Aorta (tissue), 5 donors: ENCODE data around the gene R3HDM4. TPM values are rescaled to one million over a fixed set of nuclear protein-coding genes. Genes with fewer than 3 reads are reported as not detected.
"Not testable (repeated sequence)": the region's sequence is repeated elsewhere in the genome, so short reads cannot be mapped to it uniquely, and the experiment has no call there.

Source experiments
- ATAC-seq: fragments of 200-7000 bp; cut with Tn5 transposase; one replicate; pipeline ENCODE4 v1.9.1; 2022; ENCODE audit warnings: moderate library complexity; ENCODE audit not compliant: low FRiP score
- DNase-seq, 2 donors: peaks; one replicate each; pipeline ENCODE4 v3.0.0-alpha.2; 2020
- H3K27ac ChIP-seq, 2 donors: one replicate each; pipeline ENCODE4 v1.5.1; 2013; ENCODE audit warnings: low read length in 2 of 2, mild to moderate bottlenecking in 2 of 2, moderate library complexity in 2 of 2, control low read depth in 1 of 2, inconsistent platforms in 1 of 2, low read depth in 1 of 2
- H3K27me3 ChIP-seq, 2 donors: one replicate each; pipeline ENCODE4 v1.6.1; 2013; ENCODE audit warnings: control low read depth in 1 of 2, low read length in 1 of 2, mild to moderate bottlenecking in 1 of 2, moderate library complexity in 1 of 2; ENCODE audit not compliant: insufficient read depth in 2 of 2, control insufficient read depth in 1 of 2
- H3K36me3 ChIP-seq, 2 donors: one replicate each; pipeline ENCODE4 v1.6.1; 2013; ENCODE audit warnings: control low read depth in 1 of 2, low read length in 1 of 2, mild to moderate bottlenecking in 1 of 2; ENCODE audit not compliant: insufficient read depth in 2 of 2, control insufficient read depth in 1 of 2
- H3K4me1 ChIP-seq, 2 donors: one replicate each; pipeline ENCODE4 v1.6.1; 2013; ENCODE audit warnings: low read length in 2 of 2, control low read depth in 1 of 2, mild to moderate bottlenecking in 1 of 2, moderate library complexity in 1 of 2; ENCODE audit not compliant: insufficient read depth in 2 of 2, control insufficient read depth in 1 of 2
- H3K4me3 ChIP-seq, 2 donors: one replicate each; pipeline ENCODE4 v1.5.1; 2013; ENCODE audit warnings: low read length in 2 of 2, control low read depth in 1 of 2, mild to moderate bottlenecking in 1 of 2
- H3K9me3 ChIP-seq: one replicate; pipeline ENCODE4 v1.6.1; 2013; ENCODE audit warnings: mild to moderate bottlenecking, low read length; ENCODE audit not compliant: control insufficient read depth
- WGBS, 2 donors: extraction: QIAGEN DNeasy Blood & Tissue Kit; methylation state at CpG; one replicate each; pipeline ENCODE4 v1.1.7; 2013; 5-methylcytosine and 5-hydroxymethylcytosine counted together
- intact Hi-C, 2 donors: fragments of 100-400 bp; cut with DNase I; formaldehyde crosslinking; loops; one replicate each; pipeline versions ENCODE4 v1.14.2 to v1.15.0; 2022
- polyA plus RNA-seq, 2 donors: library from polyadenylated mRNA; stranded (reverse); fragments of 200-250 nt; gene quantifications; one replicate each; pipeline ENCODE4 v1.2.3, GENCODE V29; 2013
- total RNA-seq, 2 donors: library from RNA; stranded (reverse); fragmentation: NEBNext Ultra II Directional; extraction: Animal tissue kit (Norgen Biotek cat#: 25700); gene quantifications; one replicate each; pipeline ENCODE4 v1.2.1, GENCODE V29; 2021
- donor health status: healthy with polysubstance abuse.
- donor health status: Bipolar disorder and iron deficiency.
- donor health status: DM: no; HTN: no; CAD: no.
- donor health status: DM: no; HTN: no; CAD: no.
- donor health status: DM: yes; HTN: yes; CAD: no.

R3HDM4 gene
- total and polyA plus RNA-seq, 4 donors: 19.7 to 43.8 (median 38.9) TPM

DNA sequence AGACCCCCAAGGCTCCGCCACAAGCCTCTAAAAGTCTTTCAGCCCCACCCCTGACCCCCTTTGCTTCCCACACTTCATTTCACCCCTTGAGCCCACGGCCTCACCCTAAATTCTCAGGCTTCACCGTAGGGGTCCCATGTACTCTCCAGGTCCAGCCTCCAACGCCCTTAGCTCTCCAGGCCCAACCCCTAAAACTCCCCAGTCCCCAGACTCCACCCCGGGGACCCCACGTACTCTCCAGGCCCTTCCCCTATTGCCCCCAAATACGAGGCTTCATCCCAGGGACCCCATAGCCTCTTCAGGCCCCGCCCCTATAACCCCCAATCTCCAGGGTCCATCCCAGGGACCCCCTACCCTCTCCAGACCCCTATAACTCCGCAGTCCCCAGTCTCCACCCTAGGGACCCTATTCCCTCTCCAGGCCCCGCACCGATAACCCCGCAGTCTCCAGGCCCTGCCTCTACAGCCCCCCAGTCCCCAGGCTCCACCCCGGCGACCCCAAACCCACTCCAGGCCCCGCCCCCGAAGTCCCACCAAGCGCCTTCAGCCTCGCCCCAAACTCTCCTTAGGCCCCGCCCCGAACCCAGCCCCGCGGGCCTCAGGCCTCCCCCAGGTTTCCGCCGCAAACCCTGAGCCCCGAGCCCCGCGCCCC lies 20.7 kb downstream of the R3HDM4 start:
- ATAC-seq: no peak
- intact Hi-C loops: loop anchor here in 1 of 2 donors (10.0 kb wide), 1 partner anchor 202 kb away; the partner anchor contains the start of gene POLR2E
- Histone ChIP-seq H3K4me3 (peak overlapping the region; percentile 67 to 93), H3K9me3 (no peaks in the 10 kb centered on the region), H3K27ac (no peak overlapping the region), H3K36me3 (peaks cover 0 to 4% of the 10 kb centered on the region in 2 donors), H3K4me1 (no peaks in the 10 kb centered on the region), H3K27me3 (no peaks in the 10 kb centered on the region)
- 4 to 5% methylated on average over 21 to 27 of the region's 27 CpGs for WGBS, 2 donors
- DNase-seq: no peak

DNA sequence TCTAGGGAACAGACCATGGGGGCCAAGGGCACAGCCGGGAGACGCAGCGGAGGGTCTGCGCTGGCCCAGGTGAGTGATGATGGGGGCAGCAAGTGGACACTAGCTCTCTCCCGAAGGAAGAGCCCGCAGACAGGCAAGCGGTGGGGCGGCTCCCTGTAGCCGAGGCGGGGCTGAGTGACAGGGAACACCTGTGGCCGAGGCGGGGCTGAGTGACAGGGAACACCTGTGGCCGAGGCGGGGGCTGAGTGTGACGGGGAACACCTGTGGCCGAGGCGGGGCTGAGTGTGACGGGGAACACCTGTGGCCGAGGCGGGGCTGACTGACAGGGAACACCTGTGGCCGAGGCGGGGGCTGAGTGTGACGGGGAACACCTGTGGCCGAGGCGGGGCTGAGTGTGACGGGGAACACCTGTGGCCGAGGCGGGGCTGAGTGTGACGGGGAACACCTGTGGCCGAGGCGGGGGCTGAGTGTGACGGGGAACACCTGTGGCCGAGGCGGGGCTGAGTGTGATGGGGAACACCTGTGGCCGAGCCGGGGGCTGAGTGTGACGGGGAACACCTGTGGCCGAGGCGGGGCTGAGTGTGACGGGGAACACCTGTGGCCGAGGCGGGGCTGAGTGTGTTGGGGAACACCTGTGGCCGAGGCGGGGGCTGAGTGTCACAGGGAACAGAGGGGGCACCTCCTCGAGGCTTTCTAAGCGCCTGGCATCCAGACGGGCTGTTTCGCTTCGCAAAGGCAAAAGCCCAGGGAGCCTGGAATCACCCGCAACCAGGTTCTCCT lies 21.4 kb downstream of the R3HDM4 start:
- H3K27me3 ChIP-seq, H3K4me1 ChIP-seq, DNase-seq, ATAC-seq, H3K36me3 ChIP-seq, H3K27ac ChIP-seq, H3K9me3 ChIP-seq: not testable (repeated sequence)
- intact Hi-C loops: loop anchor here in 1 of 2 donors (10.0 kb wide), 1 partner anchor 203 kb away; the partner anchor contains the start of gene POLR2E
- WGBS, 2 donors: 82 to 85% methylated on average over 33 to 50 of the region's 50 CpGs
- peak overlapping the region in 1 of 2 donors; percentile 93 for H3K4me3 ChIP-seq

DNA sequence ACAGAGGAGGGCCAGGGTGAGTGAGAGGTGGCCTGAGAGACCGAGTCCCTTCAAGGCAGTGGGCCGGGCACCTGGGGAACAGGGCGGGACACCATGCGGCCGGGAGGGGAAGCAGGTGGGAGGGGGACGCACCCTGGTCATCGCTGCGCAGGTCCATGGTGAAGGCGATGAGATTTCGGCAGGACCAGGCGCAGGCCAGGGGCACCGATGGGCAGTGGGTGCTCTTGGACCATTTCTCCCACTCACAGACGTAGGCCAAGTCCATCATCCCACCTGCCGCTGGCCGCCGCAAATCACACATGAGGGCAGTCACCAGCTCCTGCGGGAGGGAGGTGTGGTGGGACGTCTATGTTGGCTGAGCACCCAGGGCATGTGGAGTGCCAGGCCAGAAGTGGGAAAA lies 22.2 kb downstream of the R3HDM4 start:
- 86 to 87% methylated on average over 18 of the region's 18 CpGs for WGBS, 2 donors
- Histone ChIP-seq H3K27ac (no peak overlapping the region), H3K4me3 (no peak overlapping the region), H3K9me3 (no peaks in the 10 kb centered on the region), H3K27me3 (no peaks in the 10 kb centered on the region), H3K36me3 (peaks cover 0 to 4% of the 10 kb centered on the region in 2 donors), H3K4me1 (no peaks in the 10 kb centered on the region)
- DNase-seq: no peak
- intact Hi-C loops: loop anchor here in 1 of 2 donors (10.0 kb wide), 1 partner anchor 204 kb away; the partner anchor contains the start of gene POLR2E
- ATAC-seq: no peak

DNA sequence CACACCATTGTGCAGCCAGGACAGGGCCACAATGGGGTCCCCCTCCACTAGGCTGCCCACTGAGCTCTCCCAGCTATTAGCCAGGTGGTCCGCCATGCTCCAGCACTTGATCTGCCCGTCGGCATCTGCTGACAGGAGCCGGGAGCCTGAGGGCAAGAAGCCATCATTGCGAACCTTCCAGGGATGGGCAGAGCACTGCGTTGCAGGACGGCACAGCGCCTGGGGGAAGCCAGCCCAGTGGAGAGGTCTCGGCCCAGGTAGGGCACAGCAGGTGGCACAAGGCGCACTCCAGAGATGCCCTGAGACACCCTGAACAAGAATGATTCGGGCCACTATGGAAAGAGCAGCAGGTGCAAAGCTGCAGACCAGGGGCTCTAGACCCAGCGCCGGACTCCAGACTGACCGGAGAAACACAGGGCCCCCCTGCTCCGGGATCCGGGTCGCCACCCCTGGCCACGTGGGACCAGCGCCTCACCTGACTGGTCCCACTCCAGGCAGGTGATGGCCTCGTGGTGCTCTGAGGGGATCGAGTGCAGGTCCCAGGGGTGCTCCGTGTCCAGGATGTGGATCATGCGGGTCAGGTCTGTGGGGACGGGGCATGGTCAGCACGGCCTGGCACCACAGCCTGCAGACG lies 23.2 kb downstream of the R3HDM4 start:
- H3K4me3 ChIP-seq: no peak overlapping the region
- H3K27ac ChIP-seq: no peak overlapping the region
- no peak for ATAC-seq
- H3K27me3 ChIP-seq: no peaks in the 10 kb centered on the region
- H3K36me3 ChIP-seq: peaks cover 0 to 4% of the 10 kb centered on the region in 2 donors
- intact Hi-C loops: loop anchor here in 1 of 2 donors (10.0 kb wide), 1 partner anchor 205 kb away; the partner anchor contains the start of gene POLR2E
- H3K9me3 ChIP-seq: no peaks in the 10 kb centered on the region
- DNase-seq: no peak
- 90 to 91% methylated on average over 26 of the region's 26 CpGs for WGBS, 2 donors
- no peaks in the 10 kb centered on the region for H3K4me1 ChIP-seq

DNA sequence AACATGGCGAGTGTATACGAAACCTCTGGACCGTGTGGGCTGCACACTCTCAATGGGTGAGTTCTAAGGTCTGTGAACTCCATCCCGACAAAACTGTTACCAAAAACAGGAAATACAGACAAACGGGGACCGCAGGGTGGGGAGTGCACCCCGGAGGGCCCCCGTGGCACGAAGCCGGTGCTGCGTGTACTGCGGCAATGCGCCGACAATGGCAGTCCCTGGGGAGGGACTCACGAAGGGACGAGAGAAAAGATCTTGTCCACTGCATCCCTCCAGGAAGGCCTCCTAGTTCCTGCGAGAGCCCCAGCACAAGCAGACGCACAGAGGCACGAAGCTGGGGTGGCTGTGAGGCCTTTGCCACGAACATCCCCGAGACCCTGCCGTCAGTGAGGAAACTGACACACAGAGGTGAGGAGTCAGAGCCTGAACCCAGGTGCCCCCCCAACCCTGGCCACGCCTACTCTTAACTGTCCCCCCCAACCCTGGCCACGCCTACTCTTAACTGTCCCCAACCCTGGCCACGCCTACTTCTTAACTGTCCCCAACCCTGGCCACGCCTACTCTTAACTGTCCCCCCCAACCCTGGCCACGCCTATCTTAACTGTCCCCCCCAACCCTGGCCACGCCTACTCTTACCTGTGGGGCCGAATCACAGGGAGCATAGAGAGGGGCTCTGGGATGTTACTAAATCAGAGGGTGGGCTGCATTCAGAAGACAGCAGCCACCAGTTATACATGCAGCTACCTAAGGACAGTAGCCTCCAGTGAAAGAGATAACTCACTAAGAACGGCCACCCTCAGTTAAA lies 24.2 kb downstream of the R3HDM4 start:
- H3K4me1 ChIP-seq: no peaks in the 10 kb centered on the region
- intact Hi-C loops: no loop called here
- H3K9me3 ChIP-seq: no peaks in the 10 kb centered on the region
- no peaks in the 10 kb centered on the region for H3K27me3 ChIP-seq
- no peak overlapping the region for H3K27ac ChIP-seq
- WGBS, 2 donors: 90 to 91% methylated on average over 30 of the region's 30 CpGs
- DNase-seq (no peak), ATAC-seq (no peak)
- no peak overlapping the region for H3K4me3 ChIP-seq
- H3K36me3 ChIP-seq: peaks cover 0 to 4% of the 10 kb centered on the region in 2 donors

DNA sequence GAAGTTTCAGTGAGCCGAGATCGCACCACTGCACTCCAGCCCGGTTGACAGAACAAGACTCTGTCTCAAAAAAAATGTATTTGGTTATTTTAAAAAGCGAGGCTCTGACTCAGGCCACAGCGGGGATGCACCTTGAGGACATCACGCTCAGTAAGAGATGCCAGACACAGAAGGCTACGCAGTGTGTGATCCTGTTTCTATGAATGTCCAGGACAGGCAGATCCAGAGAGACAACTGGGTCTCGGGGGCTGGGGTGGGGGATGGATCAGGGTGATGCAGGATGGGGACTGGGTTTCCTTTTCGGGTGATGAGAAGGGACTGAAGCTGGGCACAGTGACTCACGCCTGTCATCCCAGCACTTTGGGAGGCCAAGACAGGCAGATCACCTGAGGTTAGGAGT lies 25.4 kb downstream of the R3HDM4 start:
- Histone ChIP-seq H3K36me3 (peaks cover 0 to 4% of the 10 kb centered on the region in 2 donors), H3K4me3 (no peak overlapping the region), H3K27me3 (no peaks in the 10 kb centered on the region), H3K27ac (no peak overlapping the region), H3K9me3 (no peaks in the 10 kb centered on the region), H3K4me1 (no peaks in the 10 kb centered on the region)
- ATAC-seq (no peak), DNase-seq (no peak)
- WGBS, 2 donors: 95 to 97% methylated on average over 10 of the region's 10 CpGs
- intact Hi-C loops: no loop called here

DNA sequence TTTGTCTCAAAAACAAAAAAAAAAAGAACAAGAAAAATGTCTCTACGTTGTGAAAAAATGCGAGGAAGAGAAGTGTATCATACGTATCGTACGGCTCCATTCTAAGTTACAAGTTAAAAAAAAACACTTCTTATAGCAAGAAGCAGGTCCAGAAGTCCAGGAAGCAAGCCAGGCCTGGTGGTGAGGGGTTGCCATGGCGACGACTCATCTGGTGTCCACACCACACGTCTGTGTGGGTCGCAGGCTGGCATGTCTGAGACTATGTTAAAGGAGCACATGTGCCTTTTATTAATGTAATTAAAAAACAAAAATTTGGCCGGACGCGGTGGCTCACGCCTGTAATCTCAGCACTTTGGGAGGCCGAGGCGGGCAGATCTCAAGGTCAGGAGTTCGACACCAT lies 25.9 kb downstream of the R3HDM4 start:
- DNase-seq: no peak
- ATAC-seq: no peak
- H3K4me1 ChIP-seq: no peaks in the 10 kb centered on the region
- no peaks in the 10 kb centered on the region for H3K27me3 ChIP-seq
- WGBS, 2 donors: 79 to 82% methylated on average over 16 of the region's 16 CpGs
- intact Hi-C loops: no loop called here
- no peak overlapping the region for H3K27ac ChIP-seq
- no peaks in the 10 kb centered on the region for H3K9me3 ChIP-seq
- no peak overlapping the region for H3K4me3 ChIP-seq
- H3K36me3 ChIP-seq: peaks cover 0 to 4% of the 10 kb centered on the region in 2 donors

DNA sequence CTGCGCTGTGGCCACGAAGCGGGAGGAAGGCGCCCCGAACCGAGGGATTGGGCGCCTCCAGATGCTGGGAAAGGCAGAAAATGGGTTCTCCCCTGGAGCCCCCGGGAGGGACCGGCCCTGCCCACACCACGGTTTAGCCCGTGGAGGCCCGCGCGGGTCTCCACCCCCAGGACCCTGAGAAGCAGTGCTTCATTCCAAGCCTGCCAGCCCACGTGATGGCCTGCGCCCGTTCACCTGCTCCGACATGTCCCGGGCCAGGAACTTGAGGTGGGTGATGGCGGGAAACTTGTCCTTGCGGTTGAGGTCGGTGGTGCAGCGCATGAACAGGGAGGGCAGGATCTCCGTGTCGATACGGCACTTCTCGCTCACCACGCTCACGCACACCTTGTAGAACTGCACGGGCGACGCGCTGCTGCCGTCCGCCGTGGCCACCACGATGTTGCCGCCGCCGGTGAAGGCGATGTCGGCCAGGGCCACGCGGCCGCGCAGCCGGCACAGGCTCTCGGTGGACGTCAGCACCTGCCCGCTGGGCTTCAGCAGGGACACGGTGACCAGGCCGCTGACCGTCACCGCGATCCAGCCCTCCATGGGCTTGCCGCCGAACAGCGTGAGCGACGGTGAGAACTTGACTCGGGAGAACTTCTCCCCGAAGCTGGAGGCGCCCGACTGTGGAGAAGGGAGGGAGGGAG lies 27.3 kb downstream of the R3HDM4 start:
- Histone ChIP-seq H3K9me3 (no peaks in the 10 kb centered on the region), H3K27me3 (no peaks in the 10 kb centered on the region), H3K27ac (no peak overlapping the region), H3K4me3 (no peak overlapping the region), H3K4me1 (no peaks in the 10 kb centered on the region), H3K36me3 (peaks cover 0 to 5% of the 10 kb centered on the region in 2 donors)
- no peak for DNase-seq
- ATAC-seq: no peak
- 95 to 96% methylated on average over 63 to 64 of the region's 64 CpGs for WGBS, 2 donors
- intact Hi-C loops: no loop called here
